Measurements from ENCODE around the gene EXOC6B.

DNA sequence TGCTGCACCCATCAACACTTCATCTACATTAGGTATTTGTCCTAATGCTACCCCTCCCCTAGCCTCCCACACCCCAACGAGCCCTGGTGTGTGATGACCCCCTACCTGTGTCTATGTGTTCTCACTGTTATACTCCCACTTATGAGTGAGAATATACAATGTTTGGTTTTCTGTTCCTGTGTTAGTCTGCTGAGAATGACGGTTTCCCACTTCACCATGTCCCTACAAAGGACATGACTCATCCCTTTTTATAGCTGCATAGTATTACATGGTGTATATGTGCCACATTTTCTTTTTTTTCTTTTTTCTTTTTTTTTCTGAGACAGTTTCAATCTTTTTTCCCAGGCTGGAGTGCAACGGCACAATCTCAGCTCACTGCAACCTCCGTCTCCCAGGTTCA is 394.1 kb downstream of the EXOC6B start:
- no peak for TF ChIP-seq POLR2A (IDR thresholded peaks at IDR 0.05)
- TF ChIP-seq, protein P1, sequence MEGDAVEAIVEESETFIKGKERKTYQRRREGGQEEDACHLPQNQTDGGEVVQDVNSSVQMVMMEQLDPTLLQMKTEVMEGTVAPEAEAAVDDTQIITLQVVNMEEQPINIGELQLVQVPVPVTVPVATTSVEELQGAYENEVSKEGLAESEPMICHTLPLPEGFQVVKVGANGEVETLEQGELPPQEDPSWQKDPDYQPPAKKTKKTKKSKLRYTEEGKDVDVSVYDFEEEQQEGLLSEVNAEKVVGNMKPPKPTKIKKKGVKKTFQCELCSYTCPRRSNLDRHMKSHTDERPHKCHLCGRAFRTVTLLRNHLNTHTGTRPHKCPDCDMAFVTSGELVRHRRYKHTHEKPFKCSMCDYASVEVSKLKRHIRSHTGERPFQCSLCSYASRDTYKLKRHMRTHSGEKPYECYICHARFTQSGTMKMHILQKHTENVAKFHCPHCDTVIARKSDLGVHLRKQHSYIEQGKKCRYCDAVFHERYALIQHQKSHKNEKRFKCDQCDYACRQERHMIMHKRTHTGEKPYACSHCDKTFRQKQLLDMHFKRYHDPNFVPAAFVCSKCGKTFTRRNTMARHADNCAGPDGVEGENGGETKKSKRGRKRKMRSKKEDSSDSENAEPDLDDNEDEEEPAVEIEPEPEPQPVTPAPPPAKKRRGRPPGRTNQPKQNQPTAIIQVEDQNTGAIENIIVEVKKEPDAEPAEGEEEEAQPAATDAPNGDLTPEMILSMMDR (IDR thresholded peaks at IDR 0.05): no peak
